HepG2 (cell line): ENCODE data around the gene NDUFA8. TPM values are rescaled to one million over a fixed set of nuclear protein-coding genes. Genes with fewer than 3 reads are reported as not detected.

ENCODE experiments used
- ARNT ChIP-seq: fragments of 450-650 bp; IDR thresholded peaks from 2 replicates; pipeline ENCODE4 v1.6.1; 2017
- CENPX ChIP-seq: sonication (generic); formaldehyde crosslinking; IDR thresholded peaks from 2 replicates; pipeline ENCODE4 v1.9.0; 2021; ENCODE audit warnings: mild to moderate bottlenecking, missing genetic modification reagents, moderate library complexity
- CREM ChIP-seq, 2 experiments: sonication (generic) in 1 of 2; formaldehyde crosslinking in 1 of 2; IDR thresholded peaks; 2 replicates each; pipeline versions ENCODE4 v1.4.0 to v1.6.1; 2016 to 2020; ENCODE audit warnings: antibody characterized with exemption in 1 of 2, mild to moderate bottlenecking in 1 of 2, missing genetic modification reagents in 1 of 2
- E2F5 ChIP-seq: sonication (generic); formaldehyde crosslinking; conservative IDR thresholded peaks from 2 replicates; pipeline ENCODE4 v1.4.0; 2020; ENCODE audit warnings: missing genetic modification reagents
- FOXO4 ChIP-seq: sonication (generic); formaldehyde crosslinking; conservative IDR thresholded peaks from 2 replicates; pipeline ENCODE4 v1.8.1; 2023; ENCODE audit warnings: missing genetic modification reagents
- GFI1 ChIP-seq: sonication (generic); formaldehyde crosslinking; IDR thresholded peaks from 2 replicates; pipeline ENCODE4 v1.5.0; 2020; ENCODE audit warnings: missing genetic modification reagents, mild to moderate bottlenecking, borderline replicate concordance
- GPN1 ChIP-seq: sonication (generic); formaldehyde crosslinking; IDR thresholded peaks from 2 replicates; pipeline ENCODE4 v1.5.1; 2020; ENCODE audit warnings: missing genetic modification reagents, borderline replicate concordance
- KAT8 ChIP-seq: IDR thresholded peaks from 2 replicates; pipeline ENCODE4 v1.6.1; 2016; ENCODE audit warnings: missing genetic modification reagents, missing compliant biosample characterization
- KLF16 ChIP-seq, 2 experiments: sonication (generic) in 1 of 2; formaldehyde crosslinking in 1 of 2; IDR thresholded peaks; 2 replicates each; pipeline versions ENCODE4 v1.6.1 to v1.8.0; 2016 to 2023; ENCODE audit warnings: missing genetic modification reagents in 2 of 2, missing compliant biosample characterization in 1 of 2
- NFAT5 ChIP-seq: sonication (generic); formaldehyde crosslinking; IDR thresholded peaks from 2 replicates; pipeline ENCODE4 v1.4.0; 2020; ENCODE audit warnings: missing genetic modification reagents
- PAWR ChIP-seq: sonication (generic); formaldehyde crosslinking; IDR thresholded peaks from 2 replicates; pipeline ENCODE4 v1.4.0; 2020; ENCODE audit warnings: missing genetic modification reagents, mild to moderate bottlenecking, borderline replicate concordance
- REXO4 ChIP-seq: sonication (generic); formaldehyde crosslinking; IDR thresholded peaks from 2 replicates; pipeline ENCODE4 v1.8.0; 2022; ENCODE audit warnings: missing genetic modification reagents, mild to moderate bottlenecking, borderline replicate concordance
- RXRB ChIP-seq: IDR thresholded peaks from 2 replicates; pipeline ENCODE4 v1.6.1; 2016; ENCODE audit warnings: borderline replicate concordance, missing genetic modification reagents, missing compliant biosample characterization
- ZBTB38 ChIP-seq: sonication (generic); formaldehyde crosslinking; IDR thresholded peaks from 2 replicates; pipeline ENCODE4 v1.5.1; 2020; ENCODE audit warnings: mild to moderate bottlenecking, missing genetic modification reagents
- ZNF577 ChIP-seq: sonication (generic); formaldehyde crosslinking; IDR thresholded peaks from 2 replicates; pipeline ENCODE4 v1.4.0; 2020; ENCODE audit warnings: mild to moderate bottlenecking, low read depth, missing genetic modification reagents, borderline replicate concordance
- ZNF687 ChIP-seq: sonication (generic); formaldehyde crosslinking; IDR thresholded peaks from 2 replicates; pipeline ENCODE4 v1.5.1; 2020; ENCODE audit warnings: mild to moderate bottlenecking, missing genetic modification reagents, moderate library complexity
- ZNF749 ChIP-seq: sonication (generic); formaldehyde crosslinking; IDR thresholded peaks from 2 replicates; pipeline ENCODE4 v1.8.0; 2022; ENCODE audit warnings: mild to moderate bottlenecking, missing genetic modification reagents, moderate library complexity, borderline replicate concordance
- polyA plus RNA-seq, 8 experiments: library from polyadenylated mRNA; depleted of rRNA in 3 of 8; stranded (reverse) in 7 of 8; unstranded in 1 of 8; fragments of >200 nt; fragmentation: Illumina TruSeq in 4 of 8; extraction: Trizol in 4 of 8; gene quantifications; 2 replicates each; pipeline versions ENCODE4 v1.2.1 to v1.2.3, GENCODE V29; 2011 to 2016; ENCODE audit warnings: low read depth in 4 of 8, missing spikeins in 1 of 8, mixed read lengths in 1 of 8; ENCODE audit not compliant: insufficient read depth in 1 of 8
- total RNA-seq, 5 experiments: library from RNA; depleted of rRNA; stranded (reverse); fragments of >200 nt; fragmentation: Illumina TruSeq; extraction: Trizol; gene quantifications; 2 replicates each; pipeline ENCODE4 v1.2.3, GENCODE V29; 2016; ENCODE audit warnings: low read depth in 1 of 5

The NDUFA8 gene
- total and polyA plus RNA-seq, 2 of the 13 experiments (the other 11 are each of a cell fraction or from before 2014, with no cell fraction given), result 68.6 to 71.7 TPM

- TF ChIP-seq FOXO4 (no peak), NFAT5 (CRISPR knock-in tag) (no peak), CREM (IDR thresholded peaks at IDR 0.05) (no peak), CREM (CRISPR knock-in tag; IDR thresholded peaks at IDR 0.05) (no peak), ZNF577 (CRISPR knock-in tag) (no peak), CENPX (CRISPR knock-in tag) (no peak), ZBTB38 (CRISPR knock-in tag) (0 out of 2 replicates have a peak, but pooled peaks have one; percentile 53), KLF16 (CRISPR knock-in tag; IDR thresholded peaks at IDR 0.05) (no peak), KAT8 (CRISPR knock-in tag) (no peak), GFI1 (CRISPR knock-in tag) (no peak), GPN1 (CRISPR knock-in tag) (no peak), E2F5 (CRISPR knock-in tag) (no peak), PAWR (CRISPR knock-in tag) (no peak), REXO4 (CRISPR knock-in tag) (no peak), ARNT (no peak), ZNF687 (peak; percentile 20; the same call in 1 of the 2 replicates), ZNF749 (no peak), RXRB (CRISPR knock-in tag) (0 out of 2 replicates have a peak, but pooled peaks have one; percentile 21)
Measured at GRCh38 chr9:122138560-122139268, 20.9 kb downstream of the NDUFA8 start (continued).
